Stomach (tissue), 9 donors: ENCODE measurements around the gene AKAP12. TPM values are rescaled to one million over a fixed set of nuclear protein-coding genes. Genes with fewer than 3 reads are reported as not detected.

ENCODE experiments used
- DNase-seq, 2 donors: peaks; one replicate each; pipeline versions ENCODE4 v3.0.0 to v3.0.0-alpha.2; 2013 to 2019
- H3K27ac ChIP-seq, 5 donors: fragments of 200-600 bp in 4 of 5; sonication (generic) in 4 of 5; one replicate each; pipeline ENCODE4 v1.5.1; 2013 to 2019; ENCODE audit warnings: mild to moderate bottlenecking in 1 of 5, moderate library complexity in 1 of 5
- H3K27me3 ChIP-seq, 3 donors: fragments of 200-600 bp; sonication (generic); one replicate each; pipeline ENCODE4 v1.5.1; 2017 to 2019; ENCODE audit warnings: mixed run types in 1 of 3
- H3K36me3 ChIP-seq, 4 donors: fragments of 200-600 bp; sonication (generic); 1 replicate in 3 of 4; 2 replicates in 1 of 4; pipeline ENCODE4 v1.5.1; 2016 to 2019
- H3K4me1 ChIP-seq, 4 donors: fragments of 200-600 bp; sonication (generic); one replicate each; pipeline ENCODE4 v1.5.1; 2016 to 2019
- H3K4me3 ChIP-seq, 4 donors: fragments of 200-600 bp; sonication (generic) in 3 of 4; one replicate each; pipeline ENCODE4 v1.5.1; 2016 to 2019; ENCODE audit warnings: mild to moderate bottlenecking in 1 of 4
- H3K9me3 ChIP-seq, 4 donors: fragments of 200-600 bp; sonication (generic); one replicate each; pipeline ENCODE4 v1.5.1; 2016 to 2019
- EP300 ChIP-seq: sonication (generic); formaldehyde crosslinking; IDR thresholded peaks from one replicate; pipeline ENCODE4 v1.6.1; 2017; ENCODE audit warnings: antibody characterized with exemption
- POLR2A ChIP-seq, 4 donors: fragments of 450-650 bp; IDR thresholded peaks; one replicate each; pipeline ENCODE4 v1.6.1; 2016; ENCODE audit warnings: antibody characterized with exemption in 4 of 4, control low read depth in 2 of 4, mild to moderate bottlenecking in 1 of 4, moderate library complexity in 1 of 4
- POLR2AphosphoS5 ChIP-seq, 3 donors: sonication (generic); formaldehyde crosslinking; IDR thresholded peaks; one replicate each; pipeline ENCODE4 v1.6.1; 2016; ENCODE audit warnings: antibody characterized with exemption in 3 of 3
- WGBS, 5 donors: extraction: QIAGEN DNeasy Blood & Tissue Kit in 3 of 5; methylation state at CpG; one replicate each; pipeline versions ENCODE4 v1.1.5 to v1.1.7; 2013 to 2018; 5-methylcytosine and 5-hydroxymethylcytosine counted together
- intact Hi-C: fragments of 100-400 bp; cut with DNase I; formaldehyde crosslinking; loops from one replicate; pipeline ENCODE4 v1.15.1; 2023; ENCODE audit warnings: low total_unique reads
- polyA plus RNA-seq, 3 donors: library from polyadenylated mRNA; stranded (reverse); fragments of 200-250 nt; gene quantifications; one replicate each; pipeline ENCODE4 v1.2.3, GENCODE V29; 2013
- total RNA-seq, 5 donors: library from RNA; depleted of rRNA; stranded (reverse); fragments of >200 nt; gene quantifications; one replicate each; pipeline versions ENCODE4 v1.1.0 to v1.2.3, GENCODE V29; 2014 to 2016
- TF ChIP-seq, protein P1 (sequence below), 7 experiments: fragments of 450-650 bp in 4 of 7; fragments of 200-600 bp in 3 of 7; sonication (generic) in 3 of 7; IDR thresholded peaks; one replicate each; pipeline ENCODE4 v1.5.1; 2016 to 2019; ENCODE audit warnings: antibody characterized with exemption in 7 of 7, control low read depth in 2 of 7, mild to moderate bottlenecking in 1 of 7
- donor health status: healthy with polysubstance abuse.
- donor health status: Bipolar disorder and iron deficiency.
- donor health status: healthy.

The AKAP12 gene
- total and polyA plus RNA-seq, 8 donors = 4.2 to 110 (median 35.0) TPM

GRCh38 chr6:151284012-151284411 lies 44.2 kb downstream of the AKAP12 start:
- H3K27ac ChIP-seq = peak overlapping the region in 3 of 5 donors; percentile 40 to 59 (median 50)
- H3K4me1 ChIP-seq = peaks cover 0 to 34% (median 16%) of the 10 kb centered on the region in 4 donors
- no peaks in the 10 kb centered on the region for H3K9me3 ChIP-seq
- intact Hi-C loops = no loop called here
- no peak overlapping the region for H3K4me3 ChIP-seq
- no peaks in the 10 kb centered on the region for H3K27me3 ChIP-seq
- no peaks in the 10 kb centered on the region for H3K36me3 ChIP-seq
- DNase-seq = no peak
- 78 to 92% (median 89%) methylated on average over 11 of the region's 11 CpGs for WGBS, 5 donors
- peak in 1 of 3 donors; percentile 20 for TF ChIP-seq POLR2AphosphoS5 (IDR thresholded peaks at IDR 0.05)
- no peak for TF ChIP-seq POLR2A (IDR thresholded peaks at IDR 0.05)

- intact Hi-C loops = no loop called here
- Histone ChIP-seq H3K4me3 (no peak overlapping the region), H3K36me3 (no peaks in the 10 kb centered on the region), H3K4me1 (peaks cover 0 to 34% (median 16%) of the 10 kb centered on the region in 4 donors), H3K27ac (peak overlapping the region in 4 of 5 donors; percentile 5 to 59 (median 45)), H3K9me3 (no peaks in the 10 kb centered on the region), H3K27me3 (no peaks in the 10 kb centered on the region)
- DNase-seq = no peak
- 56 to 71% (median 65%) methylated on average over 4 of the region's 4 CpGs for WGBS, 5 donors
- TF ChIP-seq POLR2A (IDR thresholded peaks at IDR 0.05) = no peak
- TF ChIP-seq POLR2AphosphoS5 (IDR thresholded peaks at IDR 0.05) = no peak
- TF ChIP-seq, protein P1, sequence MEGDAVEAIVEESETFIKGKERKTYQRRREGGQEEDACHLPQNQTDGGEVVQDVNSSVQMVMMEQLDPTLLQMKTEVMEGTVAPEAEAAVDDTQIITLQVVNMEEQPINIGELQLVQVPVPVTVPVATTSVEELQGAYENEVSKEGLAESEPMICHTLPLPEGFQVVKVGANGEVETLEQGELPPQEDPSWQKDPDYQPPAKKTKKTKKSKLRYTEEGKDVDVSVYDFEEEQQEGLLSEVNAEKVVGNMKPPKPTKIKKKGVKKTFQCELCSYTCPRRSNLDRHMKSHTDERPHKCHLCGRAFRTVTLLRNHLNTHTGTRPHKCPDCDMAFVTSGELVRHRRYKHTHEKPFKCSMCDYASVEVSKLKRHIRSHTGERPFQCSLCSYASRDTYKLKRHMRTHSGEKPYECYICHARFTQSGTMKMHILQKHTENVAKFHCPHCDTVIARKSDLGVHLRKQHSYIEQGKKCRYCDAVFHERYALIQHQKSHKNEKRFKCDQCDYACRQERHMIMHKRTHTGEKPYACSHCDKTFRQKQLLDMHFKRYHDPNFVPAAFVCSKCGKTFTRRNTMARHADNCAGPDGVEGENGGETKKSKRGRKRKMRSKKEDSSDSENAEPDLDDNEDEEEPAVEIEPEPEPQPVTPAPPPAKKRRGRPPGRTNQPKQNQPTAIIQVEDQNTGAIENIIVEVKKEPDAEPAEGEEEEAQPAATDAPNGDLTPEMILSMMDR (IDR thresholded peaks at IDR 0.05) = no peak
- no peak for TF ChIP-seq EP300
These were observed 44.8 kb downstream of the AKAP12 start for GRCh38 chr6:151284548-151285017.

DNA sequence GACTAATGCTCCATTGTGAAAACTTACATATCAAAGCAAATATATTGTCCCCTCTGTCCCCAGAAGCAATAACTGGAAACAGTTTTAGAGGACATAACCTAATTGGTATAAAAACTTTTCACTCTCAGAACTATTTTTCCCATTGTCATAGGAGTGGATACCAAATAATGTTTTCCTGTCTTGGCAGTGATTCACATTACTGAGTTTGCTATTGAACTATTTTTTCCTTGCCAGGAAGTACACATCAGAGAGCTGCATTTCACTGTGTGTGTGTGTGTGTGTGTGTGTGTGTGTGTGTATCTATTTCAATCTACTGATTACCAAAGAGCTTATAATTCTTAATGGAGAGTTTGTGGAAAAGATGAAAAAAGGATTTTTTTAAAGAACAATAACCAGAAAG lies 45.4 kb downstream of the AKAP12 start:
- intact Hi-C loops = no loop called here
- no peak overlapping the region for H3K4me3 ChIP-seq
- no peaks in the 10 kb centered on the region for H3K9me3 ChIP-seq
- no peaks in the 10 kb centered on the region for H3K27me3 ChIP-seq
- peak overlapping the region in 4 of 5 donors; percentile 5 to 59 (median 45) for H3K27ac ChIP-seq
- DNase-seq = peak in 1 of 2 donors; percentile 67
- no peaks in the 10 kb centered on the region for H3K36me3 ChIP-seq
- peaks cover 0 to 34% (median 16%) of the 10 kb centered on the region in 4 donors for H3K4me1 ChIP-seq
- TF ChIP-seq EP300 (no peak), POLR2A (IDR thresholded peaks at IDR 0.05) (no peak)

GRCh38 chr6:151286214-151286613 lies 46.4 kb downstream of the AKAP12 start:
- intact Hi-C loops = no loop called here
- no peak for TF ChIP-seq POLR2A (IDR thresholded peaks at IDR 0.05)
- peak in 1 of 3 donors; percentile 17 for TF ChIP-seq POLR2AphosphoS5 (IDR thresholded peaks at IDR 0.05)
- no peak for TF ChIP-seq EP300
- TF ChIP-seq, protein P1 (IDR thresholded peaks at IDR 0.05) = no peak
- 42 to 56% (median 48%) methylated on average over 7 of the region's 7 CpGs for WGBS, 5 donors

DNA sequence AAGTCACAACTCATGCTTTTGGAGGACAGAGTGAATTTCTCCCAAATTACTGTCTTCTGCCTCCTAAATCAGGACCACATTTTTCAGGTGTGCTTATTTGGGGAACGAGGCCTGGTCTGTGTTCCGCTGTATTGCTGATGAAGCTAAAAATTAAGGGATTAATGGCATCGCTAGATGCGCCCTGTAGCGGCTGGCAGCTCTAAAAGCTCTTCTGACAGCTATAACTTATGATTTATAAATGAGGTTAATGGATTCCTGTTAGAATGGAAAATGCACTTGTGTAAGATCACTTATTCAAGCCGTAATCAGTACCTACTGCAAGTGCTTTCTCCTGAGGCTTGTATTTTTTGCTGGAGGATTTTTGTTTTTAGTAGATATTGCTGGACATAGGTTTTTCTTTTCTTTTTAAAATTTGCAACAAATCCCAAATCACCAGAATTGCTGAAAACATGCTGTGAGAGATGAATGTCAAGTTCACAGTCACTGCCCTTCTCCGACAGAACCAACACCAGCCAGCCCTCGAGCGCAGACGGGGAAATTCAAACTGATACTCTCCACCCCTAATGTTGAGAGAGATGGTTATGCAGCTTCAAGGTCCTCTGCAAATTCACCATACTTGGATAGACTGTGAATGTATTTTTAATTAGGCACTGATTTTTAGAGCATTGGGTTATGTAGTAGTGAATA lies 49.1 kb downstream of the AKAP12 start:
- TF ChIP-seq, protein P1 (IDR thresholded peaks at IDR 0.05) = no peak
- no peak for TF ChIP-seq POLR2AphosphoS5 (IDR thresholded peaks at IDR 0.05)
- no peak for TF ChIP-seq EP300
- no peak for TF ChIP-seq POLR2A (IDR thresholded peaks at IDR 0.05)

More at GRCh38 chr6:151286214-151286613, 46.4 kb downstream of the AKAP12 start:
- no peaks in the 10 kb centered on the region for H3K27me3 ChIP-seq
- H3K4me1 ChIP-seq = peaks cover 0 to 41% (median 17%) of the 10 kb centered on the region in 4 donors
- peak in 1 of 2 donors; percentile 66 for DNase-seq
- no peaks in the 10 kb centered on the region for H3K9me3 ChIP-seq
- no peak overlapping the region for H3K4me3 ChIP-seq
- H3K36me3 ChIP-seq = no peaks in the 10 kb centered on the region
- peak overlapping the region in 3 of 5 donors; percentile 20 to 40 (median 32) for H3K27ac ChIP-seq

More for the DNA sequence above, 49.1 kb downstream of the AKAP12 start:
- H3K27me3 ChIP-seq = peaks cover 0 to 5% (median 0%) of the 10 kb centered on the region in 3 donors
- DNase-seq = peak in 1 of 2 donors; percentile 42
- H3K4me3 ChIP-seq = no peak overlapping the region
- peak overlapping the region in 1 of 5 donors; percentile 91 for H3K27ac ChIP-seq
- H3K4me1 ChIP-seq = peaks cover 0 to 61% (median 30%) of the 10 kb centered on the region in 4 donors
- 73 to 91% (median 82%) methylated on average over 10 of the region's 10 CpGs for WGBS, 5 donors
- intact Hi-C loops = no loop called here
- H3K36me3 ChIP-seq = no peaks in the 10 kb centered on the region
- H3K9me3 ChIP-seq = no peaks in the 10 kb centered on the region
